GM21619 (cell line): ENCODE measurements around the gene MARK1.

Experiments used
- ATAC-seq: cut with Tn5 transposase; IDR thresholded peaks from one replicate; pipeline ENCODE4 v1.9.1; 2021; ENCODE audit not compliant: unreplicated experiment

MARK1 gene

GRCh38 chr1:220708936-220709801 is 181.2 kb downstream of the MARK1 start:
- ATAC-seq, result no peak

- no peak for ATAC-seq
These were observed 182.4 kb downstream of the MARK1 start for GRCh38 chr1:220710333-220710732.

GRCh38 chr1:220711056-220711809 is 183.3 kb downstream of the MARK1 start:
- ATAC-seq, result peak; percentile 74
